Measurements from ENCODE around the gene FGF14.

- TF ChIP-seq POLR2AphosphoS5 (IDR thresholded peaks at IDR 0.05) (no peak), POLR2A (IDR thresholded peaks at IDR 0.05) (no peak)
- TF ChIP-seq, protein P1, sequence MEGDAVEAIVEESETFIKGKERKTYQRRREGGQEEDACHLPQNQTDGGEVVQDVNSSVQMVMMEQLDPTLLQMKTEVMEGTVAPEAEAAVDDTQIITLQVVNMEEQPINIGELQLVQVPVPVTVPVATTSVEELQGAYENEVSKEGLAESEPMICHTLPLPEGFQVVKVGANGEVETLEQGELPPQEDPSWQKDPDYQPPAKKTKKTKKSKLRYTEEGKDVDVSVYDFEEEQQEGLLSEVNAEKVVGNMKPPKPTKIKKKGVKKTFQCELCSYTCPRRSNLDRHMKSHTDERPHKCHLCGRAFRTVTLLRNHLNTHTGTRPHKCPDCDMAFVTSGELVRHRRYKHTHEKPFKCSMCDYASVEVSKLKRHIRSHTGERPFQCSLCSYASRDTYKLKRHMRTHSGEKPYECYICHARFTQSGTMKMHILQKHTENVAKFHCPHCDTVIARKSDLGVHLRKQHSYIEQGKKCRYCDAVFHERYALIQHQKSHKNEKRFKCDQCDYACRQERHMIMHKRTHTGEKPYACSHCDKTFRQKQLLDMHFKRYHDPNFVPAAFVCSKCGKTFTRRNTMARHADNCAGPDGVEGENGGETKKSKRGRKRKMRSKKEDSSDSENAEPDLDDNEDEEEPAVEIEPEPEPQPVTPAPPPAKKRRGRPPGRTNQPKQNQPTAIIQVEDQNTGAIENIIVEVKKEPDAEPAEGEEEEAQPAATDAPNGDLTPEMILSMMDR (IDR thresholded peaks at IDR 0.05): no peak
Measured at GRCh38 chr13:102267191-102267590, 134.7 kb downstream of the FGF14 start.
